H1 (cell line): ENCODE data around the gene MAPT. TPM values are rescaled to one million over a fixed set of nuclear protein-coding genes. Genes with fewer than 3 reads are reported as not detected.

ENCODE experiments used
- CTCF ChIA-PET: fragments of 300-600 bp; sonication (Branson Sonifier 250); formaldehyde crosslinking; loops from one replicate; lab custom pipeline; 2021; ENCODE audit not compliant: partially characterized antibody; lab: Charles Lee
- POLR2A ChIA-PET: fragments of 300-600 bp; sonication (Branson Sonifier 250); formaldehyde crosslinking; loops from one replicate; lab custom pipeline; 2021; ENCODE audit warnings: inconsistent platforms; ENCODE audit not compliant: partially characterized antibody; lab: Charles Lee
- DNase-seq, 2 experiments: peaks; one replicate each; pipeline versions ENCODE4 v3.0.0 to v3.0.0-alpha.2; 2010 to 2022; ENCODE audit warnings: low spot score in 2 of 2, low read depth in 1 of 2, mixed read lengths in 1 of 2
- FAIRE-seq: peaks from 2 replicates; lab custom pipeline; 2011; peaks lifted over from hg19 to GRCh38; lab: Jason Lieb, UNC
- H2AFZ ChIP-seq: 2 replicates; pipeline ENCODE4 v1.8.1; 2012; ENCODE audit warnings: low read length, inconsistent platforms
- H2AK5ac ChIP-seq: 2 replicates; pipeline ENCODE4 v1.6.1; 2013; ENCODE audit warnings: low read depth, low read length
- H2BK120ac ChIP-seq: replicated peaks from 2 replicates; pipeline ENCODE3; 2013; ENCODE audit warnings: low read depth, low read length, inconsistent platforms
- H2BK12ac ChIP-seq: 2 replicates; pipeline ENCODE4 v1.6.1; 2013; ENCODE audit warnings: low read depth, low read length
- H2BK15ac ChIP-seq: 2 replicates; pipeline ENCODE4 v1.6.1; 2013; ENCODE audit warnings: low read length
- H2BK20ac ChIP-seq: 2 replicates; pipeline ENCODE4 v1.6.1; 2013; ENCODE audit warnings: low read length
- H2BK5ac ChIP-seq: 2 replicates; pipeline ENCODE4 v1.6.1; 2013; ENCODE audit warnings: low read depth, low read length
- H3K14ac ChIP-seq: 2 replicates; pipeline ENCODE4 v1.6.1; 2013; ENCODE audit warnings: inconsistent platforms; ENCODE audit not compliant: insufficient read length
- H3K18ac ChIP-seq: 2 replicates; pipeline ENCODE4 v1.6.1; 2013; ENCODE audit warnings: low read length; ENCODE audit errors: extremely low read depth
- H3K23ac ChIP-seq: 2 replicates; pipeline ENCODE4 v1.6.1; 2013; ENCODE audit warnings: inconsistent platforms; ENCODE audit not compliant: insufficient read length
- H3K23me2 ChIP-seq: 2 replicates; pipeline ENCODE4 v1.6.1; 2013; ENCODE audit warnings: low read depth, low read length
- H3K27ac ChIP-seq: 2 replicates; pipeline ENCODE4 v1.6.1; 2011; ENCODE audit warnings: low read depth, low read length, inconsistent platforms
- H3K27me3 ChIP-seq, 4 experiments: replicated peaks in 1 of 4; 1 replicate in 1 of 4; 2 replicates in 3 of 4; pipeline versions ENCODE4 v1.6.1 to v1.8.1; 2011 to 2013; ENCODE audit warnings: low read length in 3 of 4, mild to moderate bottlenecking in 3 of 4, inconsistent platforms in 2 of 4, mixed read lengths in 2 of 4, moderate library complexity in 1 of 4; ENCODE audit not compliant: control insufficient read depth in 3 of 4, insufficient read depth in 3 of 4; ENCODE audit errors: extremely low read depth in 1 of 4
- H3K36me3 ChIP-seq, 4 experiments: 2 replicates each; pipeline versions ENCODE4 v1.6.1 to v1.8.1; 2011 to 2013; ENCODE audit warnings: mild to moderate bottlenecking in 4 of 4, low read length in 3 of 4, moderate library complexity in 2 of 4, control low read depth in 1 of 4, inconsistent platforms in 1 of 4; ENCODE audit not compliant: insufficient read depth in 4 of 4, control insufficient read depth in 2 of 4
- H3K4ac ChIP-seq: replicated peaks from 2 replicates; pipeline ENCODE3; 2013; ENCODE audit warnings: low read length, low read depth, mixed read lengths, inconsistent platforms; ENCODE audit not compliant: insufficient read length
- H3K4me1 ChIP-seq, 4 experiments: replicated peaks in 1 of 4; 1 replicate in 1 of 4; 2 replicates in 3 of 4; pipeline versions ENCODE4 v1.6.1 to v1.8.1; 2011 to 2013; ENCODE audit warnings: low read length in 3 of 4, inconsistent platforms in 2 of 4, mixed read lengths in 1 of 4; ENCODE audit not compliant: insufficient read depth in 4 of 4, control insufficient read depth in 3 of 4
- H3K4me2 ChIP-seq, 2 experiments: 2 replicates each; pipeline versions ENCODE4 v1.6.1 to v1.8.1; 2011 to 2013; ENCODE audit warnings: low read depth in 2 of 2, low read length in 2 of 2, control low read depth in 1 of 2, inconsistent platforms in 1 of 2, mild to moderate bottlenecking in 1 of 2; ENCODE audit not compliant: insufficient read depth in 1 of 2
- H3K4me3 ChIP-seq, 4 experiments: fragments of 200-600, 300-600 bp in 1 of 4; sonication (generic), shearing (Covaris generic), sonication (Bioruptor Twin) in 1 of 4; 2 replicates each; pipeline versions ENCODE4 v1.5.1 to v1.8.1; 2011 to 2016; ENCODE audit warnings: low read length in 4 of 4, low read depth in 3 of 4, control low read depth in 2 of 4, inconsistent platforms in 2 of 4, mild to moderate bottlenecking in 2 of 4, mixed read lengths in 1 of 4, moderate library complexity in 1 of 4; ENCODE audit not compliant: insufficient read depth in 2 of 4; ENCODE audit errors: extremely low read depth in 1 of 4
- H3K56ac ChIP-seq: replicated peaks from 2 replicates; pipeline ENCODE3; 2013; ENCODE audit warnings: low read depth, mild to moderate bottlenecking, mixed read lengths, low read length, inconsistent platforms; ENCODE audit not compliant: insufficient read length
- H3K79me1 ChIP-seq: 2 replicates; pipeline ENCODE4 v1.6.1; 2013; ENCODE audit warnings: low read depth, low read length, control low read depth
- H3K79me2 ChIP-seq, 2 experiments: 2 replicates each; pipeline versions ENCODE4 v1.6.1 to v1.8.1; 2012 to 2013; ENCODE audit warnings: low read length in 2 of 2, mild to moderate bottlenecking in 2 of 2, inconsistent platforms in 1 of 2; ENCODE audit not compliant: insufficient read depth in 2 of 2, control insufficient read depth in 1 of 2
- H3K9ac ChIP-seq, 4 experiments: replicated peaks in 1 of 4; 1 replicate in 1 of 4; 2 replicates in 3 of 4; pipeline versions ENCODE4 v1.6.1 to v1.8.1; 2011 to 2013; ENCODE audit warnings: low read depth in 3 of 4, low read length in 3 of 4, control low read depth in 2 of 4, mild to moderate bottlenecking in 2 of 4, moderate library complexity in 2 of 4, inconsistent platforms in 1 of 4; ENCODE audit errors: extremely low read depth in 1 of 4
- H3K9me3 ChIP-seq, 2 experiments: 2 replicates each; pipeline versions ENCODE4 v1.6.1 to v1.8.1; 2012 to 2013; ENCODE audit warnings: mild to moderate bottlenecking in 2 of 2, moderate library complexity in 2 of 2, control low read depth in 1 of 2, inconsistent platforms in 1 of 2, low read depth in 1 of 2, low read length in 1 of 2, mixed read lengths in 1 of 2; ENCODE audit not compliant: insufficient read depth in 2 of 2
- H4K20me1 ChIP-seq, 2 experiments: replicated peaks in 1 of 2; 2 replicates each; pipeline versions ENCODE3 to v1.8.1; 2011 to 2013; ENCODE audit warnings: inconsistent platforms in 2 of 2, low read length in 2 of 2, mild to moderate bottlenecking in 1 of 2; ENCODE audit not compliant: insufficient read depth in 2 of 2, control insufficient read depth in 1 of 2
- H4K5ac ChIP-seq: 2 replicates; pipeline ENCODE4 v1.6.1; 2013; ENCODE audit warnings: low read length, low read depth, mixed read lengths, inconsistent platforms; ENCODE audit not compliant: insufficient read length
- H4K8ac ChIP-seq: 2 replicates; pipeline ENCODE4 v1.8.0; 2013; ENCODE audit warnings: mild to moderate bottlenecking, moderate library complexity, low read length, inconsistent platforms; ENCODE audit not compliant: insufficient read depth; ENCODE audit errors: extremely low read depth
- H4K91ac ChIP-seq: replicated peaks from 2 replicates; pipeline ENCODE3; 2013; ENCODE audit warnings: low read length, mixed read lengths, inconsistent platforms; ENCODE audit not compliant: insufficient read length
- CTCF ChIP-seq, 3 experiments: IDR thresholded peaks; 1 replicate in 2 of 3; 2 replicates in 1 of 3; pipeline versions ENCODE4 v1.5.1 to v1.6.1; 2011; ENCODE audit warnings: low read length in 3 of 3, mild to moderate bottlenecking in 3 of 3, inconsistent platforms in 2 of 3, low read depth in 1 of 3, moderate library complexity in 1 of 3; ENCODE audit not compliant: insufficient read depth in 1 of 3; ENCODE audit errors: control extremely low read depth in 1 of 3
- E2F6 ChIP-seq: IDR thresholded peaks from 2 replicates; pipeline ENCODE4 v1.6.1; 2012; ENCODE audit warnings: inconsistent platforms
- GABPA ChIP-seq: IDR thresholded peaks from 2 replicates; pipeline ENCODE4 v1.6.1; 2011; ENCODE audit warnings: mild to moderate bottlenecking, low read length, moderate library complexity, borderline replicate concordance; ENCODE audit not compliant: insufficient read depth
- POLR2A ChIP-seq, 2 experiments: IDR thresholded peaks; 1 replicate in 1 of 2; 2 replicates in 1 of 2; pipeline ENCODE4 v1.6.1; 2011; ENCODE audit warnings: low read depth in 2 of 2, low read length in 2 of 2, mild to moderate bottlenecking in 2 of 2; ENCODE audit errors: control extremely low read depth in 1 of 2
- POU5F1 ChIP-seq: IDR thresholded peaks from 2 replicates; pipeline ENCODE4 v1.6.1; 2011; ENCODE audit warnings: low read depth, mild to moderate bottlenecking, low read length, moderate library complexity
- RAD21 ChIP-seq, 2 experiments: IDR thresholded peaks in 1 of 2; conservative IDR thresholded peaks in 1 of 2; 2 replicates each; pipeline ENCODE4 v1.6.1; 2011; ENCODE audit warnings: low read depth in 2 of 2, low read length in 2 of 2, improper control_type of control experiment in 1 of 2, inconsistent platforms in 1 of 2, mild to moderate bottlenecking in 1 of 2, moderate library complexity in 1 of 2
- TBP ChIP-seq: IDR thresholded peaks from 2 replicates; pipeline ENCODE4 v1.6.1; 2011; ENCODE audit warnings: low read depth, low read length, improper control_type of control experiment
- ZNF274 ChIP-seq: IDR thresholded peaks from 2 replicates; pipeline ENCODE4 v1.7.0; 2012; ENCODE audit warnings: low read length, borderline replicate concordance; ENCODE audit errors: extremely low read depth
- WGBS, 2 experiments: shearing (Covaris generic) in 1 of 2; methylation state at CpG; one replicate each; pipeline versions ENCODE4 v1.1.6 to v1.1.7; 2013 to 2015; ENCODE audit warnings: low lambda C conversion rate in 2 of 2, mixed read lengths in 2 of 2, inconsistent platforms in 1 of 2, low coverage in 1 of 2, missing lambda C conversion rate in 1 of 2; ENCODE audit not compliant: insufficient replicate concordance in 2 of 2, insufficient coverage in 1 of 2, insufficient read length in 1 of 2; ENCODE audit errors: extremely low coverage in 1 of 2, missing lambda C conversion rate in 1 of 2; 5-methylcytosine and 5-hydroxymethylcytosine counted together
- polyA plus RNA-seq, 7 experiments: library from polyadenylated mRNA; depleted of rRNA in 3 of 7; stranded (reverse) in 5 of 7; unstranded in 2 of 7; fragments of >200 nt in 5 of 7; fragments of 200-250 nt in 2 of 7; gene quantifications; 1 replicate in 5 of 7; 2 replicates in 1 of 7; 4 replicates in 1 of 7; pipeline versions ENCODE4 v1.2.1 to v1.2.3, GENCODE V29; 2011 to 2013; ENCODE audit warnings: missing spikeins in 2 of 7, mixed read lengths in 2 of 7
- total RNA-seq: library from RNA; stranded (reverse); fragmentation: NEBNext Ultra II Directional; extraction: Animal tissue kit (Norgen Biotek cat#: 25700); gene quantifications from 2 replicates; pipeline ENCODE4 v1.2.1, GENCODE V29; 2021

The MAPT gene
- total and polyA plus RNA-seq, 2 of the 8 experiments (the other 6 are each of a cell fraction or from before 2014, with no cell fraction given) = 0.54 to 1.7 TPM

DNA sequence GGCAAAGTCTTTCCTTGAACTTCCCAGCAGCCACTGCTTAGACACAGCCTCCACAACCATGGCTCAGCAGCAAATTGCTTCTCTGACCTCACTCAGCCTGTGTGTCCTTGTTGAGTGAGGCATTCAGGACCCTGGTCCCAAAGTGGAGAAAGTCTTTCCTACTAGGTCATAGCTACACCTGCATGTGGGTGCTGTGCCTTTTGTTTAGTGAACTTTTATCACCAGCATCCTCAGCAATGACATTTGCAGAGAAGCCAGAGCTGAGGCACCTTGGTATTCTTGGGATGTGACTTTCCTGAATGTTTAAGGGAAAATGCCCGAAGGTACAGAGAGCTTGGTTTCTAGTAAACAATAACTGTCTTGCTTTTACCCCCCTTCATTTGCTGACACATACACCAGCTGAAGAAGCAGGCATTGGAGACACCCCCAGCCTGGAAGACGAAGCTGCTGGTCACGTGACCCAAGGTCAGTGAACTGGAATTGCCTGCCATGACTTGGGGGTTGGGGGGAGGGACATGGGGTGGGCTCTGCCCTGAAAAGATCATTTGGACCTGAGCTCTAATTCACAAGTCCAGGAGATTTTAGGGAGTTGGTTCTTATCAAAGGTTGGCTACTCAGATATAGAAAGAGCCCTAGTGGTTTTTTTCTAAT lies 83.7 kb downstream of the MAPT start:
- Histone ChIP-seq H3K14ac (no peak overlapping the region), H3K9me3 (no peaks in the 10 kb centered on the region), H2BK120ac (no peak overlapping the region), H3K27me3 (no peaks in the 10 kb centered on the region; a peak in 1 of 7 replicates), H3K56ac (no peak overlapping the region), H3K23ac (no peak overlapping the region), H4K91ac (peak overlapping the region; percentile 47), H3K4ac (no peak overlapping the region), H2BK15ac (no peak overlapping the region), H3K4me3 (no peak overlapping the region), H3K27ac (no peak overlapping the region), H4K5ac (no peak overlapping the region), H3K4me2 (no peak overlapping the region), H3K79me1 (no peaks in the 10 kb centered on the region), H2BK5ac (no peak overlapping the region), H2BK12ac (no peak overlapping the region), H4K20me1 (no peaks in the 10 kb centered on the region), H3K9ac (no peak overlapping the region), H3K18ac (no peak overlapping the region), H3K23me2 (no peaks in the 10 kb centered on the region), H3K36me3 (no peaks in the 10 kb centered on the region), H4K8ac (peak overlapping the region; percentile 12; the same call in 1 of the 2 replicates), H2AK5ac (no peak overlapping the region), H2AFZ (no peak overlapping the region), H3K79me2 (no peaks in the 10 kb centered on the region), H3K4me1 (0 out of 7 replicates have a peak, but pooled peaks cover 0 to 2% (median 0%) of the 10 kb centered on the region in 4 experiments), H2BK20ac (no peak overlapping the region)
- ChIA-PET CTCF (interaction anchor here (0.7 to 1.1 kb wide), 2 partner anchors 11 to 59 kb away, joined by 3 to 4 read pairs; no protein-coding TSS in a partner anchor), POLR2A (no interaction called here)
- FAIRE-seq = no peak
- DNase-seq = no peak
- 86% methylated on average over 3 of the region's 3 CpGs; no CpG with 5 or more reads in 1 of the 2 experiments for WGBS, 2 experiments
- no peak for TF ChIP-seq E2F6
- no peak for TF ChIP-seq GABPA
- no peak for TF ChIP-seq ZNF274
- TF ChIP-seq TBP = no peak
- no peak for TF ChIP-seq POU5F1
- TF ChIP-seq POLR2A (IDR thresholded peaks at IDR 0.05; ENCODE audit: control extremely low read depth in 1 of 2, low read depth in 2 of 2, low read length in 2 of 2) = no peak
- TF ChIP-seq RAD21 (IDR thresholded peaks at IDR 0.05 in 1 of 2, conservative IDR thresholded peaks at IDR 0.05 in 1 of 2; ENCODE audit: low read depth in 2 of 2, low read length in 2 of 2) = no peak
- no peak for TF ChIP-seq CTCF (IDR thresholded peaks at IDR 0.05; ENCODE audit: control extremely low read depth in 1 of 3, insufficient read depth in 1 of 3, low read depth in 1 of 3, low read length in 3 of 3)
